Measurements from ENCODE around the gene ATP1A3.
A peak's percentile ranks its signal among the peaks of the same experiment; 100 is the strongest.

The ATP1A3 gene

DNA sequence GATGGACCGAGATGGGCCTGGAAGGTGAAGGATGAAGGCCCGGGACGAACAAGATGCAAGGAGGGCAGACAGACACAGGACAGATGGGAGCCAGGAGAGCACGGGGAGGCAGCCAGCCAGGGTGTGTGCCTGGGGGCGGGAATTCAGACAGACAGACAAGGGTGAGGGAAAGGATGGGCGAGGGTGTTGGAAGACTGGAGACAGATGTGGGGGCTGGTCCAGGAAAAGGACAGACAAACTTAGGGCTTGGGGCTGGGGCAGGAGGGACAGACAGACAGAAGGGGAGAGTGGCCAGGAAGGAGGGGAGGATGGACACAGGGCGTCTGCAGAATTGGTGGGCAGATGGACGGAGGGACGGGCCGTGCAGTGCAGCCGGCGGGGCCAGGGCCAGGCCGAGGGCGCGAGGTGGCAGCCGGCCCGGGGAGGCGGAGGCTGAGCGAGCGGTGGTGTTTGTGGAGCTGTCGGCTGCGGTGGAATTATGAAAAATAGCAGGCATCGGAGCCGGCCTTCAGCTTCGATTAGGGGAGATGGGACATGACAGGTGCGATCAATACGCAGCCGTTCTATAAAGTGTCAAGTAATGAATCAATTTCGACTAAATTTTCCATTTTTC, 61.2 kb downstream of the ATP1A3 start:
- TF ChIP-seq, protein P1, sequence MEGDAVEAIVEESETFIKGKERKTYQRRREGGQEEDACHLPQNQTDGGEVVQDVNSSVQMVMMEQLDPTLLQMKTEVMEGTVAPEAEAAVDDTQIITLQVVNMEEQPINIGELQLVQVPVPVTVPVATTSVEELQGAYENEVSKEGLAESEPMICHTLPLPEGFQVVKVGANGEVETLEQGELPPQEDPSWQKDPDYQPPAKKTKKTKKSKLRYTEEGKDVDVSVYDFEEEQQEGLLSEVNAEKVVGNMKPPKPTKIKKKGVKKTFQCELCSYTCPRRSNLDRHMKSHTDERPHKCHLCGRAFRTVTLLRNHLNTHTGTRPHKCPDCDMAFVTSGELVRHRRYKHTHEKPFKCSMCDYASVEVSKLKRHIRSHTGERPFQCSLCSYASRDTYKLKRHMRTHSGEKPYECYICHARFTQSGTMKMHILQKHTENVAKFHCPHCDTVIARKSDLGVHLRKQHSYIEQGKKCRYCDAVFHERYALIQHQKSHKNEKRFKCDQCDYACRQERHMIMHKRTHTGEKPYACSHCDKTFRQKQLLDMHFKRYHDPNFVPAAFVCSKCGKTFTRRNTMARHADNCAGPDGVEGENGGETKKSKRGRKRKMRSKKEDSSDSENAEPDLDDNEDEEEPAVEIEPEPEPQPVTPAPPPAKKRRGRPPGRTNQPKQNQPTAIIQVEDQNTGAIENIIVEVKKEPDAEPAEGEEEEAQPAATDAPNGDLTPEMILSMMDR (IDR thresholded peaks at IDR 0.05; ENCODE audit: poor library complexity, severe bottlenecking): no peak
- no peaks in the 10 kb centered on the region for H3K36me3 ChIP-seq (ENCODE audit: low read depth)
- H3K27ac ChIP-seq (ENCODE audit: poor library complexity, severe bottlenecking): no peak overlapping the region
- H3K4me1 ChIP-seq (ENCODE audit: insufficient read depth, poor library complexity, severe bottlenecking): peaks cover 4% of the 10 kb centered on the region
- ATAC-seq (ENCODE audit: low read depth) (no peak), DNase-seq (ENCODE audit: low spot score) (no peak)
- H3K4me3 ChIP-seq (ENCODE audit: severe bottlenecking): no peak overlapping the region
- H3K27me3 ChIP-seq (ENCODE audit: insufficient read depth, poor library complexity, severe bottlenecking): peaks cover 72% of the 10 kb centered on the region
- H3K9me3 ChIP-seq (ENCODE audit: severe bottlenecking): no peaks in the 10 kb centered on the region

DNA sequence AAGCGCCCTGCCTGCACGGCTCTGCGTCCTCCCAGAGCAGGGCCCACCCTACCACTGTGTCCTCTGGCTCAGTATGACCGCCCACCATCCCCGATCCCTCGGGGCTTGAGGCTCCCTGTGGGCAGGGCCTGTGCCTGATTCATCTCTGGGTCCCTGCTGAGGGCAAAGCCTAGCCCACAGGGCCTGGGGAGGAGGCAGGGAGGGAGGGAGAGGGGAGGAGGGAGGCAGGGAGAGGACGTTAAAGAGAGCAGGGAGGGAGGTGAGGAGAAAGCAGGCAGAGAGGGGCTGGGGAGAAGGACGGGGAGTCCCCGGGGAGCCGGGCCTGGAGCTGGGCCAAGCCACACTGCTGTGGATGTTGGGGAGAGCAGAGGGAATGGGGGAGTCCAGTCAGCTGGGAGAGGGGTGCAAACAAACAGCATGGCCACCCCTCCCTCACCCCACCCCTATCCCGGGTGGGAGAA, 61.7 kb downstream of the ATP1A3 start:
- H3K36me3 ChIP-seq (ENCODE audit: low read depth): no peaks in the 10 kb centered on the region
- ATAC-seq (ENCODE audit: low read depth): no peak
- no peak for DNase-seq (ENCODE audit: low spot score)
- TF ChIP-seq, protein P1 (IDR thresholded peaks at IDR 0.05; ENCODE audit: poor library complexity, severe bottlenecking): no peak
- H3K27ac ChIP-seq (ENCODE audit: poor library complexity, severe bottlenecking): no peak overlapping the region
- H3K27me3 ChIP-seq (ENCODE audit: insufficient read depth, poor library complexity, severe bottlenecking): peaks cover 76% of the 10 kb centered on the region
- H3K4me1 ChIP-seq (ENCODE audit: insufficient read depth, poor library complexity, severe bottlenecking): peaks cover 4% of the 10 kb centered on the region
- H3K4me3 ChIP-seq (ENCODE audit: severe bottlenecking): no peak overlapping the region
- no peaks in the 10 kb centered on the region for H3K9me3 ChIP-seq (ENCODE audit: severe bottlenecking)

DNA sequence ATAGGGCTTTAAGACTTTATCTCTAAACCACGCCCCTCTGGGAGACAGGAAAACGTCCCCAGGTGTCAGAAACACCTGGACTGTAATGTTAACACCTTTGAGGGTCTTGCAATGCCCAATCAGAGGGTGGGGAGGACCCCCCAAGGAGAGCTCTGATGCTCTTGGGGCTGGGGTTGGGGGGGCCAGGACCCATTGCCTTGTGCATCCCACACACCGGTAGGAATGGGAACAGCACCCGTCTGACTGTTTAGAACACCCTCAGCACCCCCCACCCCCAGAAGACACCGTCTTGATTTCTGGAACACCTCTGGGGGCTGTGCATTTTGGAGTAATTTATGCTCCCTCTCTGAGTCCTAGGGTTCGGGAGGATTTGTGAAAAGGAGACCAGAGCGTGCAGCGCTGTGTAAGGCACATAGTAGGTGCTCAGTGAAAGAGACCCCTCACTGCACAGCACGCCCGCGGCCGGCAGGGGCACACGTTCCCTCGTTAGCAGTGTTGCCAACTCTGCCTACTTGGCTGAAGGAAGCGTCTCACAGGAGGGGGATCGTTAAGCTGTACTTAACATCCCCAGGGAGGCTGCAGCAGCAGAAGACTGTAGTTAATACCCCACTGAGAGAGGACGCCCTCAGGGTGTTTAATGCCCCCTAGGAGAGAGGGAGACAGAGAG, 63.0 kb downstream of the ATP1A3 start:
- Histone ChIP-seq H3K4me1 (ENCODE audit: insufficient read depth, poor library complexity, severe bottlenecking) (peaks cover under 1% of the 10 kb centered on the region), H3K27ac (ENCODE audit: poor library complexity, severe bottlenecking) (no peak overlapping the region), H3K9me3 (ENCODE audit: severe bottlenecking) (no peaks in the 10 kb centered on the region), H3K27me3 (ENCODE audit: insufficient read depth, poor library complexity, severe bottlenecking) (peaks cover 82% of the 10 kb centered on the region), H3K36me3 (ENCODE audit: low read depth) (no peaks in the 10 kb centered on the region), H3K4me3 (ENCODE audit: severe bottlenecking) (no peak overlapping the region)
- no peak for ATAC-seq (ENCODE audit: low read depth)
- DNase-seq (ENCODE audit: low spot score): no peak
- TF ChIP-seq, protein P1 (IDR thresholded peaks at IDR 0.05; ENCODE audit: poor library complexity, severe bottlenecking): peak; percentile 7

DNA sequence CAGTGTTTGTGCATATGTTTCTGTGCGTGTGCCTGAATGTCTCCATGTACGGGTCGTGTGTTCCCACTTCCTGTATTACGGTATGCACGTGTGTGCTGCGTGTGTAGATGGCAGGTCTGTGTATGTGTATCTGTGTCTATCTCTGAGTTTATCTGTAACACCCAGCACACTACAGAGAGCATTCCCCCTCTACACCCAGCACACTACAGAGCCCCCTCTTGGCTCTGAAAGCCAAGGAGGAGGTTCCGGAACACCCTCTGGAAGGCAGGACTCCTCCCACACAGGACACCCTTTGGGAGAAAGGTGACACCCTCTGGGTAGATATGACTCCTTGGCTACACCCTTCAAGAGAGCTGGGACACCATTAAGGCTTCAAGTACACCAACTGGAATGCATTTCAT, 63.7 kb downstream of the ATP1A3 start:
- DNase-seq (ENCODE audit: low spot score) (no peak), ATAC-seq (ENCODE audit: low read depth) (no peak)
- Histone ChIP-seq H3K27me3 (ENCODE audit: insufficient read depth, poor library complexity, severe bottlenecking) (peaks cover 84% of the 10 kb centered on the region), H3K36me3 (ENCODE audit: low read depth) (no peaks in the 10 kb centered on the region), H3K4me3 (ENCODE audit: severe bottlenecking) (no peak overlapping the region), H3K9me3 (ENCODE audit: severe bottlenecking) (no peaks in the 10 kb centered on the region), H3K27ac (ENCODE audit: poor library complexity, severe bottlenecking) (no peak overlapping the region), H3K4me1 (ENCODE audit: insufficient read depth, poor library complexity, severe bottlenecking) (no peaks in the 10 kb centered on the region)
- TF ChIP-seq, protein P1 (IDR thresholded peaks at IDR 0.05; ENCODE audit: poor library complexity, severe bottlenecking): no peak

DNA sequence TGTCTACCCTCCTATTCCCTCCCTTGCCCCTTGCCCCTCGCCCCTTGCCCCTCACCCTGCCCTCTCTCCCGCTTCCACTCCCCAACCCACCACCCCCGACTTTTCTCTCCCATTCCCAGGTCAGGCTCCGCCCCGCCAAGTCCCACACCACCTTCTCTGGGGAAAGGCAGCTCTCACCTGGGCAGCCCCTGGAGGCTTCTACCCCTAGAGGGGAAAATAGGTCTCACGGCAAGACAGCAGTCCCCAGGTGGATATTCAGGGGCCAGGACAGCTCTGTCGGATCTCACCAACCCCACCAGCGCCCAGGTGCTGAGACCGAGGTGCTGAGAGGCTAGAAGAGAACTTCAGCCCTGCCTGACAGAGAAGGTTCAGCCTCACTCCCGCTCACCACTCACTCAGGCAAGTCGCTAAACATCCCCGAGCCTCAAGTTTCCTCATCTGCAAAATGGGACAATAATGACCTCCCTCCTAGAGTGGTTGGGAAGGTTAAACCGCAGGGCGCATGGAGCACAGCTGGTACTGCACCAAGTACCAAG, 64.4 kb downstream of the ATP1A3 start:
- no peaks in the 10 kb centered on the region for H3K9me3 ChIP-seq (ENCODE audit: severe bottlenecking)
- no peak overlapping the region for H3K4me3 ChIP-seq (ENCODE audit: severe bottlenecking)
- no peak for DNase-seq (ENCODE audit: low spot score)
- H3K36me3 ChIP-seq (ENCODE audit: low read depth): no peaks in the 10 kb centered on the region
- no peaks in the 10 kb centered on the region for H3K4me1 ChIP-seq (ENCODE audit: insufficient read depth, poor library complexity, severe bottlenecking)
- TF ChIP-seq, protein P1 (IDR thresholded peaks at IDR 0.05; ENCODE audit: poor library complexity, severe bottlenecking): no peak
- peaks cover 87% of the 10 kb centered on the region for H3K27me3 ChIP-seq (ENCODE audit: insufficient read depth, poor library complexity, severe bottlenecking)
- no peak for ATAC-seq (ENCODE audit: low read depth)
- H3K27ac ChIP-seq (ENCODE audit: poor library complexity, severe bottlenecking): no peak overlapping the region
